ENCODE measurements around the gene COBL.

DNA sequence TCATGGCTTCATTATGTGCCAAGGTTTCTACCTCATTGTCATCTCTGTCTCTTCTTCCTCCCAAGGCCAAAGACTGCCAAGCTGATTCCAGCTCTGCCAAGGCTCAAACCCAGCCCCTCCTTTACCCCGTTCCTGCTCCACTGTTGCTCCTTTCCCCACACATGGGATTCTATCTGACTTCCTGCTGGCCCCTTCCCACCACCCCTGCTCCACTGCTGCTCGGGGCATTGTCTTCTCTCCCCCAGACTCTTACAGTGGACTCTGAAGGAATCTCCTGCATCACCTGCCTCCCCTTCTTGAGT lies 86.3 kb downstream of the COBL start:
- TF ChIP-seq SPI1 (IDR thresholded peaks at IDR 0.05; ENCODE audit: low read depth, low read length) = no peak
- TF ChIP-seq POLR2A (IDR thresholded peaks at IDR 0.05; ENCODE audit: low read depth, low read length) = no peak
